ENCODE measurements around the gene VAV3.

- no peak for TF ChIP-seq CTCF (conservative IDR thresholded peaks at IDR 0.05; ENCODE audit: low read length)
- no peak for TF ChIP-seq EZH2phosphoT487 (IDR thresholded peaks at IDR 0.05; ENCODE audit: borderline replicate concordance, low read depth, low read length)
These were observed 439.8 kb downstream of the VAV3 start for GRCh38 chr1:107525145-107525544.

Data from OCI-LY7 (cell line).